Nephron progenitor cell (in vitro differentiated cells): ENCODE data around the gene USP51.
A peak's percentile ranks its signal among the peaks of the same experiment; 100 is the strongest.
"Not testable (repeated sequence)": the region's sequence is repeated elsewhere in the genome, so short reads cannot be mapped to it uniquely, and the experiment has no call there.

Experiments
- DNase-seq: peaks from one replicate; pipeline ENCODE4 v3.0.0; 2021
- H3K27ac Mint-ChIP-seq: 2 replicates; pipeline ENCODE4 v1.8.0; 2021; ENCODE audit warnings: mild to moderate bottlenecking, moderate library complexity, mixed read lengths
- H3K27me3 Mint-ChIP-seq: 2 replicates; pipeline ENCODE4 v1.8.0; 2021; ENCODE audit warnings: mild to moderate bottlenecking, low read depth, mixed read lengths; ENCODE audit not compliant: poor library complexity
- H3K36me3 Mint-ChIP-seq: 2 replicates; pipeline ENCODE4 v1.8.0; 2021; ENCODE audit warnings: low read depth, mixed read lengths
- H3K4me1 Mint-ChIP-seq: 2 replicates; pipeline ENCODE4 v1.8.0; 2021; ENCODE audit warnings: mixed read lengths
- H3K4me3 Mint-ChIP-seq: 2 replicates; pipeline ENCODE4 v1.8.0; 2021; ENCODE audit warnings: mild to moderate bottlenecking, moderate library complexity, mixed read lengths
- H3K9me3 Mint-ChIP-seq: 2 replicates; pipeline ENCODE4 v1.8.0; 2021; ENCODE audit warnings: mild to moderate bottlenecking, moderate library complexity, mixed read lengths
- CTCF ChIP-seq: fragments of 200-600 bp; sonication (generic); IDR thresholded peaks from 2 replicates; pipeline ENCODE4 v1.5.0; 2021; ENCODE audit warnings: antibody characterized with exemption

USP51 gene

GRCh38 chrX:55507699-55508098 is 18.1 kb upstream of the USP51 start:
- not testable (repeated sequence) for H3K4me1 Mint-ChIP-seq, H3K4me3 Mint-ChIP-seq, H3K36me3 Mint-ChIP-seq

DNA sequence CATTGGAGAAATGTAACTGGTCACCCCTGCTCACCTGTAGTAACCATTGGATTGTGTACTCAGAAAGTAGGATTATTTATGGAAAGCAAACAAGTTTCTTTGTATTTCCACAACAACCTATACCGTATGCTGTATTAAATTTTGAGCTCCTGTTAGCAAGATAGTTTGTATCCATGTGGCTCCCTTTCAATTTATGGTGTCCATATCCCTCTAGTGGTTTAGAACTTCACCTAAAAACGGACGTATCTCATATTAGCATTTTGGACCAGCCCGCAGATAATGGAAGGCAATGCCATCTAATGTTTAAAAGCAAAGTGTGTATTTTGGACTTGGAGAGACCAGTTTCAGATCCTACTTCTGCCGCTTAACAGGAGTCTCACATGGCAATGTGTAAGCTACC is 17.4 kb upstream of the USP51 start:
- not testable (repeated sequence) for H3K4me3 Mint-ChIP-seq

More at GRCh38 chrX:55507699-55508098, 18.1 kb upstream of the USP51 start:
- DNase-seq, H3K27me3 Mint-ChIP-seq, H3K27ac Mint-ChIP-seq, H3K9me3 Mint-ChIP-seq: not testable (repeated sequence)

DNA sequence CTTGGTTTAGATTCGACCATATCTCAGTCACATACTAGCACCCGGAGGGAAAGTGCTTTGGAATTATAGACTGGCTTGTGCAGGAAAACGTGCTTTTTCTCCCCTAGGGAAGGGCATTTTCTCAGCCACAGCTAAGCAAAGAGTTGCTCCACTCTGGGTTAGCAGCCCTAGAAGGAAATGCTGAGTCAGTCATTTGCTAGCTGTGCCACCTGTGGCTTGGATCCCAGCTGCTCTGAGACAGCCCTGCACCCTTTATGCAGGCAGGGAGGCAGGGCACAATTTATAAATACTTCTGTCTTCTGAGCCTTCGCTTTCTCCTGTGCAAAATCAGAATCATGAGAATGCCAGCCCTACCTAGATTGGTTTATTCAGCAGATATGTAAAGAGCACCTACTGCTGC is 1.3 kb upstream of the USP51 start:
- Mint-ChIP-seq H3K9me3 (peaks cover 44% of the 10 kb centered on the region), H3K27me3 (no peaks in the 10 kb centered on the region), H3K36me3 (peaks cover 16% of the 10 kb centered on the region), H3K4me1 (peaks cover 12% of the 10 kb centered on the region), H3K27ac (no peak overlapping the region), H3K4me3 (no peak overlapping the region)
- TF ChIP-seq CTCF = no peak
- no peak for DNase-seq

More for the DNA sequence above, 17.4 kb upstream of the USP51 start:
- not testable (repeated sequence) for H3K36me3 Mint-ChIP-seq, DNase-seq, H3K27me3 Mint-ChIP-seq, H3K4me1 Mint-ChIP-seq, H3K27ac Mint-ChIP-seq, H3K9me3 Mint-ChIP-seq

GRCh38 chrX:55490121-55490520 is 473 bp upstream of the USP51 start:
- peaks cover 44% of the 10 kb centered on the region for H3K9me3 Mint-ChIP-seq
- H3K27me3 Mint-ChIP-seq = no peaks in the 10 kb centered on the region
- peak overlapping the region; percentile 99 for H3K27ac Mint-ChIP-seq
- DNase-seq = no peak
- no peak for TF ChIP-seq CTCF
- H3K36me3 Mint-ChIP-seq = peaks cover 16% of the 10 kb centered on the region
- H3K4me3 Mint-ChIP-seq = peak overlapping the region; percentile 97
- peaks cover 12% of the 10 kb centered on the region for H3K4me1 Mint-ChIP-seq

DNA sequence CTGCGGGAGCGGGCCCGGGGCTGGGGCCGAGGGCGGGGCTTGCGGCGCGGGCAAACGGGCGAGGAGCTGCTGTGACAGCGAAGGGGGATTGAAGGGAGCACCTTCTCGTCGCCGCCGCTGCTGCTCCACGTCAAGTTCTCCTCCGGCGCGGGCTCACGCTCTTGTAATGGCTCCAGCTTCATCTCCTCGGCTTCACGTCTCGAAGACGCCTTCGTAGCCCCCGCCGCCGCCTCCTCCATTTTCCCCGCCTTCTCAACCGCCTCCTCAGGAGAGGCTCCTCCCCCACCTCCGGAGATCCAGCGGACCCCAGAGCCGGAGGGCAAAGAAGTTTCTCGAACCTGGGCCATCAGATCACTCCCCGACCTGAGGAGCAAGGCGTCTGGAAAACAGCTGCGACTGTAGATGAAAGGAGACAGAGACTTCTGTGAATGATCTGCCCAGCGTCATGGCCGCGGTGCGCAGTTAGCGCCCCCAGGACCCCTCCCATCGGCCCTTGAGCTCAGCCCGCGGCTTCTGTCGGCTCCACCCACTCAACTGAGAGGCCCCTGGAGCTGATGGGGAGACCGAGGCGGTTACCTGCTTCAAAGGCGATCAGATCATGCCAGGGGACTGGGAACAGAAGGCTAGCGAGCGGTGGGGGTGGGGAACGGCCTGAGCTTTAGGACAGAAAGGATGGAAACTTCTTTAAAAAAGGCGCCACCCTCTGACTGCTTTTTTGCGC is 895 bp downstream of the USP51 start:
- peak; percentile 67 for DNase-seq
- Mint-ChIP-seq H3K4me3 (peak overlapping the region; percentile 97), H3K36me3 (peaks cover 16% of the 10 kb centered on the region), H3K27me3 (peaks cover 3% of the 10 kb centered on the region), H3K27ac (peak overlapping the region; percentile 99), H3K9me3 (peaks cover 52% of the 10 kb centered on the region), H3K4me1 (peaks cover 12% of the 10 kb centered on the region)
- no peak for TF ChIP-seq CTCF

DNA sequence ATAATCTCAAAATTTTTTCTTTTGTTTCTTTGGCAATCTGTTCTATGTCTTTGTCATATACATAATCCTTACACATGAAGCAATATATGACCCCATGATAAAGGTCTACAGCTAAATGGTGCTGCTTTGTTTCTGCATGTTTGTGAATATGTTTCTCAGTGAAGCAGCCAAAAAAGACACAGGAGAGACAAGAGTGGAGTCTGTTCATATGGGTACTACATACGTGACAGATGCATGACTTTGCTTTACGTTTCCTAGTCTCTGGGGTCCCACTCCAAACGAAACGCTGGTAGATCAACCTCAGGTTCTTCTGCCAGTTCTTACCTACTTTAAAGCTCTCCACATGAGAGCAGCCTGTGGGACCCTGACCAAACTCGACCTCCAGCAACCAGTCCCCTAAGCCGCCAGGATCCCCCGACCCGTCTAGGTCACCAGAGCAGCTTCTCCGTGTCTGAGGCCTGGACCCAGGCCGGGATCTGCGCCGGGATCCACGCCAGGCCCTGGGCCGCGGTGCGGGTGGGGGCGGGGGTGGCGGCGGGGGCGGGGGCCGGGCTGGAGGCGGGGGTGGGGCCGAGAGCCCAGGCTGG is 1.5 kb downstream of the USP51 start:
- Mint-ChIP-seq H3K27ac (peak overlapping the region; percentile 45), H3K36me3 (peaks cover 16% of the 10 kb centered on the region), H3K4me3 (peak overlapping the region; percentile 76), H3K4me1 (peaks cover 12% of the 10 kb centered on the region), H3K27me3 (peaks cover 3% of the 10 kb centered on the region), H3K9me3 (peaks cover 57% of the 10 kb centered on the region)
- TF ChIP-seq CTCF = no peak
- DNase-seq = no peak

- H3K9me3 Mint-ChIP-seq = peaks cover 55% of the 10 kb centered on the region
Observed at GRCh38 chrX:55487143-55487542, 2.5 kb downstream of the USP51 start.

More at GRCh38 chrX:55487143-55487542, 2.5 kb downstream of the USP51 start:
- no peak for DNase-seq
- Mint-ChIP-seq H3K4me3 (no peak overlapping the region), H3K27me3 (peaks cover 3% of the 10 kb centered on the region), H3K36me3 (peaks cover 16% of the 10 kb centered on the region), H3K4me1 (peaks cover 12% of the 10 kb centered on the region), H3K27ac (no peak overlapping the region)
- TF ChIP-seq CTCF = no peak
